H1 (cell line): ENCODE measurements around the gene AIFM2.

Experiments used
- CEBPB ChIP-seq: IDR thresholded peaks from 2 replicates; pipeline ENCODE4 v1.6.1; 2012; ENCODE audit warnings: low read depth, low read length
- CTCF ChIP-seq, 3 experiments: IDR thresholded peaks; 1 replicate in 2 of 3; 2 replicates in 1 of 3; pipeline versions ENCODE4 v1.5.1 to v1.6.1; 2011; ENCODE audit warnings: low read length in 3 of 3, mild to moderate bottlenecking in 3 of 3, inconsistent platforms in 2 of 3, low read depth in 1 of 3, moderate library complexity in 1 of 3; ENCODE audit not compliant: insufficient read depth in 1 of 3; ENCODE audit errors: control extremely low read depth in 1 of 3
- EP300 ChIP-seq, 2 experiments: IDR thresholded peaks; 1 replicate in 1 of 2; 2 replicates in 1 of 2; pipeline ENCODE4 v1.6.1; 2011 to 2012; ENCODE audit warnings: low read depth in 2 of 2, low read length in 2 of 2, mild to moderate bottlenecking in 2 of 2, borderline replicate concordance in 1 of 2, inconsistent platforms in 1 of 2, moderate library complexity in 1 of 2
- EZH2 ChIP-seq: fragments of 200-600 bp; sonication (generic); IDR thresholded peaks from 2 replicates; pipeline ENCODE4 v1.7.1; 2012; ENCODE audit warnings: low read depth, mild to moderate bottlenecking, moderate library complexity, low read length, inconsistent platforms; ENCODE audit not compliant: severe bottlenecking
- HDAC6 ChIP-seq: IDR thresholded peaks from one replicate; pipeline ENCODE4 v1.7.1; 2012; ENCODE audit warnings: low read depth, mild to moderate bottlenecking, inconsistent platforms, low read length, moderate library complexity
- NRF1 ChIP-seq: IDR thresholded peaks from 2 replicates; pipeline ENCODE4 v1.6.1; 2011; ENCODE audit warnings: mild to moderate bottlenecking, low read depth, low read length, improper control_type of control experiment
- SIN3A ChIP-seq, 2 experiments: IDR thresholded peaks in 1 of 2; conservative IDR thresholded peaks in 1 of 2; 2 replicates each; pipeline ENCODE4 v1.6.1; 2011 to 2012; ENCODE audit warnings: low read length in 2 of 2, improper control_type of control experiment in 1 of 2, low read depth in 1 of 2, mild to moderate bottlenecking in 1 of 2
- YY1 ChIP-seq: IDR thresholded peaks from 2 replicates; pipeline ENCODE4 v1.6.1; 2011; ENCODE audit warnings: low read depth, mild to moderate bottlenecking, low read length
- ZNF274 ChIP-seq: IDR thresholded peaks from 2 replicates; pipeline ENCODE4 v1.7.0; 2012; ENCODE audit warnings: low read length, borderline replicate concordance; ENCODE audit errors: extremely low read depth
- TF ChIP-seq, protein P1 (sequence below): IDR thresholded peaks from 2 replicates; pipeline ENCODE4 v1.6.1; 2012; ENCODE audit warnings: inconsistent platforms

DNA sequence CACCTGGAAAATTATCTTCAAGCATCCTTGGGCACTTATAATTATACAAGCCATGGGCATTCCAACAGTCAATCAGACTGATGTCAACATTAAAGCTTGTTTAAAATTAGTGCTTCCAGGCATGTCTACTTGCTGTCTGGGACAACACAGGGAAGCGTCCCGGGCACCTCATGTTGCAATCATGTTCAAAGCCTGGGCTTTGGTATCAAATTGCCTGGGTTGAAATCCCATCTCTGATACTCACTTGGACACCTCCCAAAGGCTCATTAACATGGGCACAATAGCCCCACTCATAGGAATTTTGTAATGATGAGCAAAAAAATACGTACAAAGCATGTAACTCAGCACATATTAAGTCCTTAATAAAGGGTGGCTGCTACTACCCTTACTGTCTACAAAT is 14.4 kb downstream of the AIFM2 start:
- TF ChIP-seq YY1 (no peak), HDAC6 (no peak), CTCF (IDR thresholded peaks at IDR 0.05; ENCODE audit: control extremely low read depth in 1 of 3, insufficient read depth in 1 of 3, low read depth in 1 of 3, low read length in 3 of 3) (no peak), SIN3A (conservative IDR thresholded peaks at IDR 0.05 in 1 of 2, IDR thresholded peaks at IDR 0.05 in 1 of 2; ENCODE audit: low read depth in 1 of 2, low read length in 2 of 2) (no peak), ZNF274 (no peak), CEBPB (no peak), EP300 (IDR thresholded peaks at IDR 0.05; ENCODE audit: borderline replicate concordance in 1 of 2, low read depth in 2 of 2, low read length in 2 of 2) (no peak), NRF1 (no peak), EZH2 (no peak)
- TF ChIP-seq, protein P1, sequence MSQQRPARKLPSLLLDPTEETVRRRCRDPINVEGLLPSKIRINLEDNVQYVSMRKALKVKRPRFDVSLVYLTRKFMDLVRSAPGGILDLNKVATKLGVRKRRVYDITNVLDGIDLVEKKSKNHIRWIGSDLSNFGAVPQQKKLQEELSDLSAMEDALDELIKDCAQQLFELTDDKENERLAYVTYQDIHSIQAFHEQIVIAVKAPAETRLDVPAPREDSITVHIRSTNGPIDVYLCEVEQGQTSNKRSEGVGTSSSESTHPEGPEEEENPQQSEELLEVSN, result no peak
